Measurements from ENCODE around the gene SERPINB7.
"Not testable (repeated sequence)": the region's sequence is repeated elsewhere in the genome, so short reads cannot be mapped to it uniquely, and the experiment has no call there.

Gene SERPINB7, protein sequence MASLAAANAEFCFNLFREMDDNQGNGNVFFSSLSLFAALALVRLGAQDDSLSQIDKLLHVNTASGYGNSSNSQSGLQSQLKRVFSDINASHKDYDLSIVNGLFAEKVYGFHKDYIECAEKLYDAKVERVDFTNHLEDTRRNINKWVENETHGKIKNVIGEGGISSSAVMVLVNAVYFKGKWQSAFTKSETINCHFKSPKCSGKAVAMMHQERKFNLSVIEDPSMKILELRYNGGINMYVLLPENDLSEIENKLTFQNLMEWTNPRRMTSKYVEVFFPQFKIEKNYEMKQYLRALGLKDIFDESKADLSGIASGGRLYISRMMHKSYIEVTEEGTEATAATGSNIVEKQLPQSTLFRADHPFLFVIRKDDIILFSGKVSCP
- total RNA-seq, result 0 reads per million in 2 donors

DNA sequence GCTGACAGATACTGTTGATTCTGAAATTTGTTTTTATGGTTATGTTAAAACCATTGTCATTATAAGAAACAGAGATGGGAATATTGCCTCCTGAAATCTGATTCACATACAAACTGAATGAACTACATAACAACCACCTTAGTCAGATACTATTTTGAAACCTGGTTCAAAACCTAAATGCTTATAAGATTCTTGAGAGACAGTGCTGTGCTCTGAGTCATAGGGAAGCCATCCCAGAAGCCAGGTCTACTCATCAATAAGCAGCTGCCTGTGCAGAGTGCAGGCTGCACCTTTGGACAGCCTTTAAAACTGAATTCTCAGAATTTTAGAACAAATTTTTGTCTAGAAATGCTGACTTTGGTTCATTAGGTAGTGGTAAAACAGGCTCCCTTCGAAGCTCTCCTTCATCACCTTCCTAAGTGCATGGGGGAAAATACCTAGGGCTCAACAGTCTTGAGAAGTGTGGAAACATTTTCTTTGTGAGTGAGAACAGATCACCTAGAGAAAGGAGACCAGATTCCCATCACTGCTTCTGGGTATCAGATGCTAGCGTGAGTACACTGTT, at the start of gene SERPINB7:
Gene SERPINB7 (plus strand): TSS at position 253 of the 565 bp plus-strand sequence. CDS start 6,955 bp downstream, outside the sequence.
- no peak for DNase-seq

DNA sequence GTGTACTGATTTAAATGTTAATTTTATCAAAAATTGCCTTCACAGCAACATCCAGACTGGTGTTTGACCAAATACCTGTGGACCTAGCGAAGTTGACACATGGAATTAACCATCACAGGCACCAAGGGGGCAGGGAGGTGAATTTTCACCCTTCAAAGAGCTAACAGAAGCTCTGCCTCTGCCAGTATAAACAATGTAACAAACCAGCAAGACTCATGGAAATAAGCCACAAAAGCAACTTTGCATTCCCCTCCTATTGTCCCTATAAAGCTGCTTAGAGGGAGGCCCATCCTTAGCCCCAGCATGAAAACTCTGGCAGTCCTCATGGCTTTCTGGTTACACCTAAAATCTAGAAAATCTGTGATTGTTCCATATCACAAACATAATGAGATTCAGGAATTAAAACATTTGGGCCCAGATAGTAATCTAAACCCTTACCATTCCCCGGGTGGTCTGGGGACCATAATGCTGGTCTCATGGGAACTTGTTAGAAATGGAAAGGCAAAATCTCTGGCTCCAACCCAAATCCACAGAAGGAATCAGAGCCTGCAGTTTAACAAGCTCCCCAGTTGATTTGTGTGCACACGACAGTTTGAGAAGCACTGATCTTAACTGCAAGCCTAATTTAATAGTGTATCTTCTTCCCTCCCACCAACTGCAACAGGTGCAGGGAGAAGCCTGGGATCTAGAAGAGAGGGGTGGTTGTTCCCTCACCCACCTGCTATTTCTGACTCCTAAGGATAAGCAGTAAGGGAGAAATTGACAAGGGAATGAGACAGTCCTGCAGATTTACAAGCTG, 49.3 kb upstream of the SERPINB7 start:
- DNase-seq, result no peak

DNA sequence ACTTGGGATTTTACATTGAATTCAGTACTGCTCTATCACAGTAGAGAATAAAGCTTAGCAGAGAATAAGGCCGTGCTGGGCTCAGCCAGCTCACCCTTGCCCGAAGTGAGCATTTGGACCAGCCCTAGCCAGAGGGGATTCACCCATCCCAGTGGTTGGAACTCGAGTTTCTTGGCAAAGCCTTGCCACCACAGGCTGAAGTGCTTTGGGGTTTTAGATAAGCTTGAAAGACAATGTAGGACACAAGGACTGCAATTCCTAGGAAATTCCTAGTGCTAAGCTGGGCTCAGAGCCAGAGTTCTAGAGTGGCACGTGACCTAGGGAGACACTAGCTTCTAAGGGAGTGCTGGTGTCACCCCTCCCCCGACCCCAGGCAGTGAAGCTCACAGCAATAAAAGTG, 44.4 kb upstream of the SERPINB7 start:
- no peak for DNase-seq

DNA sequence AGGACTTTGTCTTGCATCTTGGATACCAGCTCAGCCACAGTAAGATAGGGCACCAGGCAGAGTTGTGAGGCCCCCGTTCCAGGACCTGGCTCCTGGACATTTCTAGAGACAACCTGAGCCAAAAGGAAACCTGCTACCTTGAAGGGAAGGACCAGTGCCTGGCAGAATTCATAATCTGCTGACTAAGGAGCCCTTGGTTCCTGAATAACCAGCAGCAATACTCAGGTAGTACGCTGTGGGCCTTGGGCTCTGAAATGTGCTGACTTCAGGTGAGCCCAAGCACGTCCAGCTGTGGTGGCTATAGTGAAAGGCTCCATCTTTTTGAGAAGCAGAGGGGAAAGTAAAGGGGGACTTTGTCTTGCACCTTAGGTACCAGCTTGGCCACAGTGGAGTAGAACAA, 44.0 kb upstream of the SERPINB7 start:
- no peak for DNase-seq

DNA sequence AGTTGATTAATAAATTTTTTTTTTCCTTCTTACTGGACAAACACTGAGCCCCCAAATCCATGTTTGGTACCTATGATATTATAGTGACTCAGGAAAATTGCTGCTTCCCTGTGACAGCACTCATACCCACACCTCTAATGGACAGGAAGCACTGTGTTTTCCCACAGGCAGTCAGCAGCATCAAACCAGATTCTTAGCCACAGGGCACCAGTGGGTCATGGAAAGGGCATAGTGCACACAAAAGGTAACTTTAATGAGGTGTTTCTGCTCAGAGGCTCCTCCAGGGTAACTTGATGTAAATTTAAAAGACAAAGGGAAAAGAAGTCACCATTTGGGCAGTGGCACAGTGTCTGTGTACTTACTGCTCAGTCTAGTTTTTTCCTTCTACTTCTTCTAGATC, 38.3 kb upstream of the SERPINB7 start:
- DNase-seq, result no peak

DNA sequence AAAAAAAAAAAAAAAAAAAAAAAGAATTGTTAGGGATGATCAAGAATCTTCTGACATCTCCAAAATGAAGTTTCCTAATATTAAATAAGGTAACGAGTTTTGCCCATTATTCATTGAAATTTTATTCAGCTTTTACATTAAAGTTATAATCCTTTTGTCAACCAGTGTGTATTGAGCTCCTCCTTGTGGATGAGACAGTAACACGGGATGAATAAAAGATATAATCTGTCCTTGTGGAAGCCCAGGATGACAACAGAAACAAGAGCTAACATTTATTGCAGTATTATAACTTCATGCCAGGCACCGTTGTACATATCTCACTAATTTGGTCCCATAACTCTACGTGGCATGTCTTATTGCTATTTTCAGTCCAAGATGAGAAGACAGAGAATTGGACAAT, 33.4 kb upstream of the SERPINB7 start:
- no peak for DNase-seq

DNA sequence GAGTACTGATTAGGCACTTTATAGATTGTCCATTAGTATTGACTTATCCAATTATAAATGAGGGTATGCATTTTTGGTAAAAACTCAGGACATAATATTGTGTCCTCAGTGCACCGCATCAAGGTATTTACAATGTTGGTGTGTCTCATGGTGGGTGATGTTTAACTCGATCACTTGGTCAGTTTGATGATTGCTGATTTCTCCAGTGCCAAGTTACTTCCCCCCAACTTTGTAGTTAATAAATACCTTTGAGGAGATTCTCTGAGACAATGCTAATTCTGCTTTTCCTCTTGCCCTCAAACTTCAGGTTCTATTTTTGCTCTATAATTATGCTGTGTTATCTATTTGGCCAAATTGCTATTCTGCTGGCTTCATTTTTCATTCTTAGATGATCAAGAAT, 28.2 kb upstream of the SERPINB7 start:
- DNase-seq, result no peak

DNA sequence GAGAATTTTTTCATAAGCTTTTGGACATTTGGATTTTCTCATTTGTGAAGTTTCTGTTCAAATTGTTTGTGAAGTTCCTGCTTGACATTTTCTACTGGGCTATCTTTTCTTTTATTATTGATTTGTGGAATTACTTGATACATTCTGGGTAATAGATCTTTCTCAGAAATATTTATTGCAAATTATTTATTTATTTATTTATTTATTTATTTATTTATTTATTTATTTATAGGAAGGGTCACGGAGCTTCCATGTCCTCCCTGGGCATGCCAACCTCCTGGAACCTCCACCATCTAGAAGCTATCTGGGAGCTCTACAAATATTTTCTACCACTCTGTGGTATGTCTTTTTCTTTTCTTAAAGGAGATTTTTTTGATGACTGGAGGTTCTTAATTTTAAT, 25.7 kb upstream of the SERPINB7 start:
- DNase-seq, result no peak

DNA sequence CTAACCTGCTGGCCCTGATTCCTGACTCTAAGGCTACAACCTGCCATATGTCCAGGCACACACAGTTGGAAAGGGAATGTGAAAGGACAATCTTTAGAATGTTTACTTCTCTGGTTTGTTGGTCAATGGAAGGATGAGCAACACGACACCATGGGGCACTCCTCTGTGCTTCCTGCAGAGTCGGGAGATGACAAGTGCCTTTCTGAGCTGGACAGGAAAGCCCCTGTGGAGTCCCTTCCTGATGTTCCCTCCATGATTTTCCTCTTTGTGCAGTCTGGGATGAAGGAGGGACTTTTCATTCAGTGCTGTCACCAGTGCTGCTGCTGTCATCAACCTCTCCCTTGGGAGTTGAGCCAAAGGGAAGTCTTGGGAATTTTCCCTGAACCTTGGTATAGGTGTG, 22.6 kb upstream of the SERPINB7 start:
- DNase-seq, result no peak

DNA sequence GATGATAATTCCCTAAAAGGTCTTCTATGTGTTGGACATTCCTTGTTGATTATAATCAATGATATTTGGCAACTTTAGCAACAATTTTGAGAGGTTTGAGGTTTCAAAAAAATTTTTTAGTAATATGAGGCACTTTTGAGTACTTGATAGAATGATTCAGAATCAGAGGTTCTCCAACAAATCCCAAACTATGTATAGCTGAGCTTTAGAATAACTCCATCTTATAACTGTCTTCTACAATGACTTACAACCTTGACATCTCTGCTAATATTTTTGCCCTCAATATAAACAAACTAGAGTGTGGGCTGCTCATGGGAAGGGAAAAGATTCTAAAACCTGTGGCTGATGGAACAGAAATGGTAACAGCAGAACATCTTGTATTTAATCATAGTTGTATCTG, 21.5 kb upstream of the SERPINB7 start:
- no peak for DNase-seq

DNA sequence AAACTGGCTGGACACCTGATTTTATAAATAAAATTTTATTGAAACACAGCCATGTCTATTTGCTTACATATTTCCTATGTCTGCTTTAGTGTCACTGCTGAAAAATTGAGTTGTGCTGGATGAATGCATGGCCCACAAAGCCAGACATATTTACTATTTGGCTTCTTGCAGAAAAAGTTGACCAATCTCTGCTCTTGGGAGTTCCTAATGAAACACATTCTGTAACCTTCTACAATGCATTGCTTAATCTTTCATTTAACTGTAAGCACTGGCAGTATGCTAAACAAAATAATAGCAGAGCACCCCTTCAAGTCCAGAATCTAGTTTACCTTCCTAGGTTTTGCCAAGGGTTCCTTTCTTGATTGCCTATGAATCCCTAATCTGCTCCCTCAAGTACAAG, 17.7 kb upstream of the SERPINB7 start:
- no peak for DNase-seq

DNA sequence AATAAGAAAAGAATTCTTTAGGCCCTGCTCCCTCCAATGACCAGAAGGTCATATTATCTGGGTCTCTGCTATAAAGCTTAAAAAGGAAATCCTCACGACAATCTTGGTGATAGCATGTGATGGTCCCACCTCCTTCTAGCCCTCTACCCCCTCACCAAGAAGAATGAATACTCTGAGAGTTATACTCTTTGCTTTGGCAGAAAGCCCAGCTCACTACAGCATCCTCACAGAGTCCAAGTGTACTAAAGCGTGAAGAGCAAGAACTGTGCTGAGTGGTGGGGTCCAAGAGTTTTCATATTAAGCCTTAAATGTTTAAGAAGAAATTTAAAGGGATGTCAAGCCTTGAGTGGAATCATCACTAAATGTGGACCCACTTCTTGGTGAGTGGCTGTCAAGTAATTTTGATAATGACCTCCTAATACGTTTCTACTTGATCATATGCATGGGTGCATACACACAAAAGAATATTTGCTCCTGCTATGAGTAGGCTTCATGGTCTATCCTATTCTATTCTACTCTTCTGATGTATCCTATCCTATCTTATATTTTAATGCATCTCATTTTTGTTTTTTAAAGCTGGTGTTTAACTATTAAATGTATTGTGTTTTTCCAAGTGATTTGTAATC, 16.5 kb upstream of the SERPINB7 start:
- no peak for DNase-seq

DNA sequence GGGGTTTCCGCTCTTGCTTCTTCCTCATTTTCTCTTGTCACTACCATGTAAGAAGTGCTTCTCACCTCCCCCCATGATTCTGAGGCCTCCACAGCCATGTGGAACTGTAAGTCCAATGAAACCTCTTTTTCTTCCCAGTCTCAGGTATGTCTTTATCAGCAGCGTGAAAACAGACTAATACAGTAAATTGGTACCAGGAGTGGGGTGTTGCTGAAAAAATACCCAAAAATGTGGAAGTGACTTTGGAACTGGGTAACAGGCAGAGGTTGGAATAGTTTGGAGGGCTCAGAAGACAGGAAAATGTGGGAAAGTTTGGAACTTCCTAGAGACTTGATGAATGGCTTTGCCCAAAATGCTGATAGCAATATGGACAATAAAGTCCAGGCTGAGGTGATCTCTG, 15.4 kb upstream of the SERPINB7 start:
- not testable (repeated sequence) for DNase-seq

DNA sequence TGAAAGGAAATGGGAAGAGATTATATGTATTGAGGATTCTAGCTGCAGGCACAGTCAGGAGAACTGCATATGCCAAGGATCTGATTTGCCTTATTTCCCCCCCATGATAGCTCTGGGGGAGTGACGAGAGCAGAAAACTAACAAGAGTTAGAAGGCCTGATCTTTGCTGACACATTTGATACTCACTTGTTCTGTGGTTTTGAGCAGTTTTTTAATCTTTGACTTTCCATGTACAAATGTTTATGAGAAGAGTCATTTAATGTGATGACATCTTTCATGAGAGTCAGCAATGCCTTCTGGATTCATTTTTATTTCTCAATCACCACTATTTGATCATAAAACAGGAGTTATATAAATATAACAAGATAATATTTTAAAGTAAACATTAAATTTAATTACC, 12.7 kb upstream of the SERPINB7 start:
- DNase-seq, result no peak

DNA sequence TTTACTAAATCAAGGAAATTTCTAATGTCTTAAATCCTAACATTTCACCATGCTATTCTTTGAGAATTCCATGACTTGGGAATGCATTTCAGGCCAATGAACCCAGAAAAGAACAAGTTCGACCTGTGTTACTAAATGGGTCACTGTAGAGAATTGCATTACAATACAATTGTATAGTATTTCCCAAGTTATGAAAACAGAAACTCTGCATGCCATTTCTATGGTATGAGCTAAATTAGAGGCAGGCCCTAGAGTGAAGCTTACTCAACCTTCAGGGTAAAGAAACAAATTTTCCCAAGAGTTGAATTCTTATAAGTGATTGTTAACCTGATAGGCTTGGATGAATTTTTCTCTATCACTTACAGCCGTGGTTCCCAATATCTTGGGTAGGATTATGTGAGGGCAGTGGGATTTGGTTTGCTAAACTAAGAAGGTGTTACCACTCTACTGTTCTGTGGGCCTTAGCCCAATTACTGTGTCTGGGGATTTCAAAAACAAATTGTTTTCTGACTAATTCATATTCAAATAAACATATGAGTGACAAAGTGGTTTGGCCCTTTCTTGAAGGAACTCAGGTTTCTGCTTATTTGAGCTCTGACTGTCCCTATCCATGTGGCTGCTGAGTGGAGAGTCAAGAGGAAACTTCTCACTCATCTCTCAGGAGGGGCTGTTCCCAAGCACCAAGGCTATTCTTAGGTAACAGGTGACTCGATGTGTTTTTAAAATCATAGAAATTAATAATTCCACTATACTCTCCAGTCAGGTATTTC, 11.2 kb upstream of the SERPINB7 start:
- DNase-seq, result no peak

DNA sequence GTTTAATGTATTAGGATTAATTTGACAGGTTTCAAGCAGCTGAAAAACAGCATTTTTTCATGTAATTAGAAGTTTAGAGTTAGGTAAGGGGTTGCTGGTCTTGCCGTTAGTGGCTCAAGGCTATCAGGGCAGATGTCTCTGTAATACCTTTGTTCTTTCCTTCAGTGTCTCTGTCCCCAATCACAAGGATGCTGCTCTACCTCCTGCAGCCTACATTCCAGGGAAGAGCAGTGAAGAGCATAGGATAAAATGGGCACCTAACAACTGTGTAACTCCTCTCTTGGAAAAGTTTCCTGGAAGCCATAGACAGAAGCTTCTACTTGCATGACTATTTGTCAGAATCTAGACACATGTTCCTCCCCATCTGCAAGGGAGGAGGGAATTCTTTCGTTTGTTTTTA, 9.4 kb upstream of the SERPINB7 start:
- DNase-seq, result no peak

DNA sequence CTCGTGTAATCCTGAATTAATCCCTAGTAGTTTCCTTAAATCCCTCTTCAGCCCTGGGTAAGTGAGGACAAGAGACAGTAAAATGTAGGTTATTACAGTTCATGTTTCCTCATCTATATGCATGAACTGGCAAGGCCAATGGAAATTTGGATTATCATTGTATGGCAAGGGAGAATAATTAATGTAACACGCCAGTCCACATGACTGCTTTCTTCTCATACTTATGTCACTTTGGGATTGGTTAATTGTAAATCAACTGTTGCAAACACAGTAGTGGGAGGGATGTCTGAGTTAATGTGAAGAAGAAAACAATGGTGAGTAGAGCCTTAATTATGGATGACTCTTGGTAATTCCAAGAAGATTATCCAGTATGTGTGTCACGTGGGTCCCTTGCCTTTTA, 1.7 kb upstream of the SERPINB7 start:
- no peak for DNase-seq

DNA sequence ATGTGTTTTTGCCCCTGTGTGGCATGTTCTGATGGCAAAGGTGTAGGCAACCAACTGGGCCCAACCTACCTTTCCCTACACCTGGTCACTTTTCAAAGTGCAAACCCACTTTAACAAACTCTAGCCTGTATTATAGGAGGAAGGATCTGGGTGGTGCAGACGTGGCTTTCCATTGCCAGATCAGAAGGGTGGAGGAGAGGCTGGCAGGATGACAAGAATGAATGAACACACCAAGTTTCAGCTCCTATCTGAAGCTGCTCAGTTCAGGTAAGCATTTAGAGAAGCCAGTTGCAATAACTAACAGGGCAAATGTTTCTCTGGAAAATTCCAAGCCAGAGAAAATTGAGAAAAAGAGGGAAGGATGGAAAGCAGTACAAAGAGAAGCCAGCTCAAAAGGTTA, 707 bp upstream of the SERPINB7 start:
- DNase-seq, result no peak

DNA sequence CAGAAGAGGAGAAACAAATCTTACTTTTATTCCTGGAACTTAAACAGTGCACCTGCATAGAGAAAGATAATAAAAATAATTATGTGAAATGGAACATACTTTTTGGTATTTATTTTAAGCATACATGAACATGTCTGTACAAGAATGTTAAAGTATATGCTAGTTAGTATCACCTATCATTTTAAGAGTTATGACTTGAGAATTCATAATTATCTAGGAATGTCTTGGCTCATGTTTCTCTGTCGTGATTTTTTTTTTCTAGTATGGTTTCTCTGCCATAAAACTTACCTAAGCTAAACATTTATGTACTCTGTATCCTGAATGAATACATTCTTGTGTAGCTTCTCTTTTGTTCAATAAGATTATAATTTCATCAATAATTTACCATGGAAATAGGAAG, 4.2 kb downstream of the SERPINB7 start:
- DNase-seq, result no peak

DNA sequence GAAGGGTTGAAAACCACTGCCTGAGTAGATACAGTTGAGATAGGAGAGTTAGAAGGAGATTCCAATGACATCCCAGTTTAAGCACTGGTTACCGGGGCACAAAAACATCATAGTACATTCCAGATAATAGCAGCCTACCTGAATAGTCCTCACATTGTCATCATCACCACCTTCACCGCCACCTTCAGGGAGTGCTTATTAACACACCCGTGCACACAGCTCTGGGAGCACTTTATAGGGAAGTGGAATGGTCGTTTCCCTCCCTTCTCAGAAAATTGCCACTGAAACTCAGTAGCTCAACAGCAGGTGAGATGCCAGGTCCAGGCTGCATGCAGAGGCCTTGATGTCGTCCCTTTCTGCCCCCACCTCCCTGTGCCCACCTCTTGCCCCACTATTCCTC, 8.2 kb downstream of the SERPINB7 start:
- DNase-seq, result no peak

DNA sequence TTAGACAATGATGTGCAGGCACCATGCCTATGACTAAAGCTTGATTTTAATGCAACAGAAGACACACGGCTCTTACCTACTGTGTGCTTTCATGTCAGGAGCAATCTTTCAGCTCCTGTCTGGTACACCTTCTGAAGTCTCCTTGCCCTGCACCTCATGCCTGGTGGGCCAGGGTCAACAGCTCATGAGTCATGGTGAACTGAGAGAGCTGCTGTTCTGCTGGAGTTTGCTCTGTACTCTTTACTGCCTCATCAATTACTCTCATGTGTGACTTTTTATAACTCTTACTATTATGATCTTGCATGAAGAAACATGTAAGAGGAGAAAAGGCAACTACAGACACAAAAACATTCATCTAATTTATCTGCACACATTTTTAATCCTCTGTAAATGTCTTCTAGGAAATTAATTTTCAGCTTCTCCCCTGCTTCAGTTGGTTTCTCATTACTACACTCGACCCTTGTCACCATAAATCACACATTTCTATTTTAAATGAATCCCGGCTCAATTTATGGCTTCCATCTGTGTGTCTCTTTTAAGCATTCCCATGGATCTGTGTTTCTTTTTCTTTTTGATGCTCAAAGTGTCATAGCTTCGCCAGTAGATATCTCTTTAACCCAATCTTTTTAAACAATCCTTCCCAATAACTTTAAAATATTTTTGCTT, 9.7 kb downstream of the SERPINB7 start:
- DNase-seq, result no peak

DNA sequence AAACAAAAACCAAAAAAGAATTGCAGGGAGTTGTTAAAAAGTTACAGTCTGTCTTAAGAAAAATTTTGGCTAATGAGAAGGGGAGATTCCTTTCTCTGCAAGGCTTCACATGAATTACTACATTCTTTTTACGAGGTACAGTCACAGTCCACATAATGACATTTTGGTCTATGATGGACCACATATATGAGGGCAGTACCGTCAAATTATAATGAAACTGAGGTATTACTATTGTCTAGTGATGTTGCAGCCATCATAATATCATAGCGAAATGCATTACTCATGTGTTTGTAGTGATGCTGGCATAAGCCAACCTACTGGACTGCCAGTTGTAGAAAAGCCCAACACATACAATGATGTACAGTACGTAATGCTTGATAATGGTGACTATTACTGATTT, 12.5 kb downstream of the SERPINB7 start:
- DNase-seq, result no peak
